Liver (tissue), 9 donors: ENCODE results near the gene GBE1. TPM values are rescaled to one million over a fixed set of nuclear protein-coding genes. Genes with fewer than 3 reads are reported as not detected.

Experiments used
- DNase-seq: peaks from one replicate; pipeline ENCODE4 v3.0.0-alpha.2; 2017; ENCODE audit warnings: low spot score
- H3K27ac ChIP-seq, 2 donors: one replicate each; pipeline ENCODE4 v1.7.0; 2013; ENCODE audit warnings: inconsistent platforms in 2 of 2, low read length in 2 of 2, control low read depth in 1 of 2, low read depth in 1 of 2, mild to moderate bottlenecking in 1 of 2
- H3K27me3 ChIP-seq, 4 donors: one replicate each; pipeline versions ENCODE4 v1.6.1 to v1.7.0; 2013; ENCODE audit warnings: low read length in 3 of 4, inconsistent platforms in 1 of 4, mild to moderate bottlenecking in 1 of 4, moderate library complexity in 1 of 4; ENCODE audit not compliant: control insufficient read depth in 4 of 4, insufficient read depth in 4 of 4
- H3K36me3 ChIP-seq, 4 donors: one replicate each; pipeline versions ENCODE4 v1.6.1 to v1.7.0; 2013; ENCODE audit warnings: low read length in 3 of 4, mild to moderate bottlenecking in 3 of 4, low read depth in 1 of 4, moderate library complexity in 1 of 4; ENCODE audit not compliant: control insufficient read depth in 4 of 4, insufficient read depth in 3 of 4
- H3K4me1 ChIP-seq, 4 donors: one replicate each; pipeline versions ENCODE4 v1.6.1 to v1.7.0; 2013; ENCODE audit warnings: low read length in 3 of 4, mild to moderate bottlenecking in 3 of 4, moderate library complexity in 1 of 4; ENCODE audit not compliant: control insufficient read depth in 4 of 4, insufficient read depth in 4 of 4
- H3K4me3 ChIP-seq, 3 donors: one replicate each; pipeline versions ENCODE4 v1.6.1 to v1.7.0; 2013; ENCODE audit warnings: low read length in 3 of 3, control low read depth in 1 of 3, low read depth in 1 of 3, mild to moderate bottlenecking in 1 of 3
- H3K9ac ChIP-seq, 2 donors: one replicate each; pipeline ENCODE4 v1.7.0; 2013; ENCODE audit warnings: low read length in 2 of 2, mild to moderate bottlenecking in 2 of 2, moderate library complexity in 2 of 2, control low read depth in 1 of 2, low read depth in 1 of 2
- H3K9me3 ChIP-seq, 4 donors: one replicate each; pipeline versions ENCODE4 v1.6.1 to v1.7.0; 2013; ENCODE audit warnings: low read length in 3 of 4; ENCODE audit not compliant: control insufficient read depth in 4 of 4
- EGR1 ChIP-seq, 2 donors: IDR thresholded peaks; 2 replicates each; pipeline ENCODE4 v1.6.1; 2016 to 2018; ENCODE audit warnings: antibody characterized with exemption in 2 of 2, low read depth in 2 of 2
- FOXA1 ChIP-seq: IDR thresholded peaks from 2 replicates; pipeline ENCODE4 v1.6.1; 2016; ENCODE audit warnings: antibody characterized with exemption
- FOXA2 ChIP-seq: IDR thresholded peaks from 2 replicates; pipeline ENCODE4 v1.6.1; 2016; ENCODE audit warnings: antibody characterized with exemption
- GABPA ChIP-seq, 2 donors: IDR thresholded peaks in 1 of 2; conservative IDR thresholded peaks in 1 of 2; 2 replicates each; pipeline ENCODE4 v1.6.1; 2016; ENCODE audit warnings: antibody characterized with exemption in 2 of 2, mild to moderate bottlenecking in 1 of 2, moderate library complexity in 1 of 2
- HNF4A ChIP-seq, 2 donors: conservative IDR thresholded peaks; 2 replicates each; pipeline ENCODE4 v1.6.1; 2016; ENCODE audit warnings: antibody characterized with exemption in 2 of 2, mild to moderate bottlenecking in 2 of 2
- HNF4G ChIP-seq: IDR thresholded peaks from 2 replicates; pipeline ENCODE4 v1.6.1; 2016; ENCODE audit warnings: antibody characterized with exemption
- JUND ChIP-seq, 2 donors: IDR thresholded peaks; 2 replicates each; pipeline ENCODE4 v1.6.1; 2016; ENCODE audit warnings: antibody characterized with exemption in 2 of 2
- NR2F2 ChIP-seq: IDR thresholded peaks from 2 replicates; pipeline ENCODE4 v1.6.1; 2016; ENCODE audit warnings: antibody characterized with exemption
- RAD21 ChIP-seq, 2 donors: IDR thresholded peaks; 2 replicates each; pipeline ENCODE4 v1.6.1; 2016; ENCODE audit warnings: antibody characterized with exemption in 2 of 2, mild to moderate bottlenecking in 2 of 2
- RXRA ChIP-seq, 2 donors: IDR thresholded peaks; 2 replicates each; pipeline ENCODE4 v1.6.1; 2017 to 2018; ENCODE audit warnings: antibody characterized with exemption in 2 of 2, mild to moderate bottlenecking in 1 of 2
- TAF1 ChIP-seq: conservative IDR thresholded peaks from 2 replicates; pipeline ENCODE4 v1.6.1; 2016; ENCODE audit warnings: antibody characterized with exemption, mild to moderate bottlenecking
- WGBS: extraction: QIAGEN DNeasy Blood & Tissue Kit; methylation state at CpG from one replicate; pipeline ENCODE4 v1.1.7; 2013; 5-methylcytosine and 5-hydroxymethylcytosine counted together
- polyA plus RNA-seq, 2 donors: library from polyadenylated mRNA; stranded (reverse) in 1 of 2; unstranded in 1 of 2; fragments of 200-250 nt in 1 of 2; fragments of >200 nt in 1 of 2; fragmentation: Nextera tagmentation in 1 of 2; extraction: Ambion mirVana in 1 of 2; gene quantifications; one replicate each; pipeline versions ENCODE4 v1.2.1 to v1.2.3, GENCODE V29; 2013 to 2015
- total RNA-seq, 2 donors: library from RNA; depleted of rRNA; stranded (reverse); fragments of >200 nt; gene quantifications; one replicate each; pipeline ENCODE4 v1.2.3, GENCODE V29; 2014
- TF ChIP-seq, protein P1 (sequence below): IDR thresholded peaks from 2 replicates; pipeline ENCODE4 v1.6.1; 2016; ENCODE audit warnings: antibody characterized with exemption
- TF ChIP-seq, protein P2 (sequence below): IDR thresholded peaks from 2 replicates; pipeline ENCODE4 v1.6.1; 2016; ENCODE audit warnings: antibody characterized with exemption, mild to moderate bottlenecking
- TF ChIP-seq, protein P3 (sequence below): IDR thresholded peaks from 2 replicates; pipeline ENCODE4 v1.6.1; 2016; ENCODE audit warnings: antibody characterized with exemption
- TF ChIP-seq, protein P4 (sequence below): fragments of 150-350 bp; IDR thresholded peaks from 2 replicates; pipeline ENCODE4 v1.5.1; 2017; ENCODE audit warnings: improper control_type of control experiment, low read depth, low read length; ENCODE audit not compliant: missing input control
- TF ChIP-seq, protein P5 (sequence below): IDR thresholded peaks from 2 replicates; pipeline ENCODE4 v1.6.1; 2016; ENCODE audit warnings: antibody characterized with exemption
- donor health status: healthy.
- donor health status: healthy.
- donor health status: healthy.
- donor health status: healthy.
- donor health status: healthy.

GBE1 gene
- total and polyA plus RNA-seq, 4 donors, result 22.5 to 95.6 (median 25.8) TPM

DNA sequence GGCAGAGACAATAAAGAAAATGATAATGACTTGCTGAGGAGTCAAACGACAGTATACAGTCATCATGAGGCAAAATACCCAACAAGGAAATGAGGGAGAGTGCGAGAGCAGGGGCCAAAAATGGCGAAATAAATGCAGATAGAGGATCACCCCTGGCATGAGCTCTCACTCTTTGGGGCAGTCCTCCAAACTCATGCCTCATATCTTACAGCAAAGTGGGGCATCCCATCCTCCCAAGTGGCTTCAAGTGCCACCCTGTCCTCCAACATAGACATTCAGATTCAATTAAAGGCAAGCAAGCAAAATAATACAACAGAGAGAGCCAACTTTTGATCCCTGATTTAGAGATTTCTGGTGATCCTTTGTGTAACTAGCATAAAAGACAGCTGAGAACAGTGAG is 278.4 kb downstream of the GBE1 start:
- H3K27me3 ChIP-seq, result no peaks in the 10 kb centered on the region
- H3K36me3 ChIP-seq, result no peaks in the 10 kb centered on the region
- H3K27ac ChIP-seq, result no peak overlapping the region
- no peak overlapping the region for H3K4me3 ChIP-seq
- H3K9me3 ChIP-seq, result no peaks in the 10 kb centered on the region
- WGBS, result 88% methylated on average over 3 of the region's 3 CpGs
- TF ChIP-seq, protein P1, sequence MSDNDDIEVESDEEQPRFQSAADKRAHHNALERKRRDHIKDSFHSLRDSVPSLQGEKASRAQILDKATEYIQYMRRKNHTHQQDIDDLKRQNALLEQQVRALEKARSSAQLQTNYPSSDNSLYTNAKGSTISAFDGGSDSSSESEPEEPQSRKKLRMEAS, result no peak
- TF ChIP-seq, protein P2, sequence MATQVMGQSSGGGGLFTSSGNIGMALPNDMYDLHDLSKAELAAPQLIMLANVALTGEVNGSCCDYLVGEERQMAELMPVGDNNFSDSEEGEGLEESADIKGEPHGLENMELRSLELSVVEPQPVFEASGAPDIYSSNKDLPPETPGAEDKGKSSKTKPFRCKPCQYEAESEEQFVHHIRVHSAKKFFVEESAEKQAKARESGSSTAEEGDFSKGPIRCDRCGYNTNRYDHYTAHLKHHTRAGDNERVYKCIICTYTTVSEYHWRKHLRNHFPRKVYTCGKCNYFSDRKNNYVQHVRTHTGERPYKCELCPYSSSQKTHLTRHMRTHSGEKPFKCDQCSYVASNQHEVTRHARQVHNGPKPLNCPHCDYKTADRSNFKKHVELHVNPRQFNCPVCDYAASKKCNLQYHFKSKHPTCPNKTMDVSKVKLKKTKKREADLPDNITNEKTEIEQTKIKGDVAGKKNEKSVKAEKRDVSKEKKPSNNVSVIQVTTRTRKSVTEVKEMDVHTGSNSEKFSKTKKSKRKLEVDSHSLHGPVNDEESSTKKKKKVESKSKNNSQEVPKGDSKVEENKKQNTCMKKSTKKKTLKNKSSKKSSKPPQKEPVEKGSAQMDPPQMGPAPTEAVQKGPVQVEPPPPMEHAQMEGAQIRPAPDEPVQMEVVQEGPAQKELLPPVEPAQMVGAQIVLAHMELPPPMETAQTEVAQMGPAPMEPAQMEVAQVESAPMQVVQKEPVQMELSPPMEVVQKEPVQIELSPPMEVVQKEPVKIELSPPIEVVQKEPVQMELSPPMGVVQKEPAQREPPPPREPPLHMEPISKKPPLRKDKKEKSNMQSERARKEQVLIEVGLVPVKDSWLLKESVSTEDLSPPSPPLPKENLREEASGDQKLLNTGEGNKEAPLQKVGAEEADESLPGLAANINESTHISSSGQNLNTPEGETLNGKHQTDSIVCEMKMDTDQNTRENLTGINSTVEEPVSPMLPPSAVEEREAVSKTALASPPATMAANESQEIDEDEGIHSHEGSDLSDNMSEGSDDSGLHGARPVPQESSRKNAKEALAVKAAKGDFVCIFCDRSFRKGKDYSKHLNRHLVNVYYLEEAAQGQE, result no peak
- TF ChIP-seq TAF1 (no peak), JUND (IDR thresholded peaks at IDR 0.05) (no peak), GABPA (IDR thresholded peaks at IDR 0.05 in 1 of 2, conservative IDR thresholded peaks at IDR 0.05 in 1 of 2) (no peak), HNF4A (conservative IDR thresholded peaks at IDR 0.05) (no peak), FOXA2 (no peak), HNF4G (no peak)
- TF ChIP-seq, protein P3, sequence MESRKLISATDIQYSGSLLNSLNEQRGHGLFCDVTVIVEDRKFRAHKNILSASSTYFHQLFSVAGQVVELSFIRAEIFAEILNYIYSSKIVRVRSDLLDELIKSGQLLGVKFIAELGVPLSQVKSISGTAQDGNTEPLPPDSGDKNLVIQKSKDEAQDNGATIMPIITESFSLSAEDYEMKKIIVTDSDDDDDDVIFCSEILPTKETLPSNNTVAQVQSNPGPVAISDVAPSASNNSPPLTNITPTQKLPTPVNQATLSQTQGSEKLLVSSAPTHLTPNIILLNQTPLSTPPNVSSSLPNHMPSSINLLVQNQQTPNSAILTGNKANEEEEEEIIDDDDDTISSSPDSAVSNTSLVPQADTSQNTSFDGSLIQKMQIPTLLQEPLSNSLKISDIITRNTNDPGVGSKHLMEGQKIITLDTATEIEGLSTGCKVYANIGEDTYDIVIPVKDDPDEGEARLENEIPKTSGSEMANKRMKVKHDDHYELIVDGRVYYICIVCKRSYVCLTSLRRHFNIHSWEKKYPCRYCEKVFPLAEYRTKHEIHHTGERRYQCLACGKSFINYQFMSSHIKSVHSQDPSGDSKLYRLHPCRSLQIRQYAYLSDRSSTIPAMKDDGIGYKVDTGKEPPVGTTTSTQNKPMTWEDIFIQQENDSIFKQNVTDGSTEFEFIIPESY, result no peak
- DNase-seq, result no peak
- H3K4me1 ChIP-seq, result no peaks in the 10 kb centered on the region
- no peak overlapping the region for H3K9ac ChIP-seq

DNA sequence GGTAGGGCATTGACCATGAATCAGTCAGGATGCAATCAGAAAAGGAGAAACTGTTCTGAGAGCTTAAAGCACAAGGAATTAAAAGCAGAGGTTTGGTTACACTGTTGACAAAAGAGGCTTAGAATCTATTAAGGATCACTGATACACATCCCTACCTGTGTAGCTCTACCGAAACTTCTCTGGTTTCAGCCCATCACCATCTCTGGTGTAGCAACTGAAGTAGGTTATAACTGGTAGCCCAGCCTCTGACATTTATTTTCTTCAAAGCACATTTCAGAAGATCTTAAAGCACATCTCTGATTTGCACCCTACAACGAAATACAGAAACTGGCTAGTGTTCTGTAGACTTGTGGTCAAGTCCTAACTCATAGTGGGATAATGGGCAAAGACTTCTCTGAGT is 283.7 kb downstream of the GBE1 start:
- WGBS, result 84% methylated on average over 2 of the region's 2 CpGs
- no peak for TF ChIP-seq HNF4A (conservative IDR thresholded peaks at IDR 0.05)
- no peak for TF ChIP-seq RXRA (IDR thresholded peaks at IDR 0.05)
- no peak for TF ChIP-seq HNF4G
- no peak for TF ChIP-seq RAD21 (IDR thresholded peaks at IDR 0.05)
- TF ChIP-seq, protein P3, result no peak
- TF ChIP-seq NR2F2, result no peak
- TF ChIP-seq, protein P4, sequence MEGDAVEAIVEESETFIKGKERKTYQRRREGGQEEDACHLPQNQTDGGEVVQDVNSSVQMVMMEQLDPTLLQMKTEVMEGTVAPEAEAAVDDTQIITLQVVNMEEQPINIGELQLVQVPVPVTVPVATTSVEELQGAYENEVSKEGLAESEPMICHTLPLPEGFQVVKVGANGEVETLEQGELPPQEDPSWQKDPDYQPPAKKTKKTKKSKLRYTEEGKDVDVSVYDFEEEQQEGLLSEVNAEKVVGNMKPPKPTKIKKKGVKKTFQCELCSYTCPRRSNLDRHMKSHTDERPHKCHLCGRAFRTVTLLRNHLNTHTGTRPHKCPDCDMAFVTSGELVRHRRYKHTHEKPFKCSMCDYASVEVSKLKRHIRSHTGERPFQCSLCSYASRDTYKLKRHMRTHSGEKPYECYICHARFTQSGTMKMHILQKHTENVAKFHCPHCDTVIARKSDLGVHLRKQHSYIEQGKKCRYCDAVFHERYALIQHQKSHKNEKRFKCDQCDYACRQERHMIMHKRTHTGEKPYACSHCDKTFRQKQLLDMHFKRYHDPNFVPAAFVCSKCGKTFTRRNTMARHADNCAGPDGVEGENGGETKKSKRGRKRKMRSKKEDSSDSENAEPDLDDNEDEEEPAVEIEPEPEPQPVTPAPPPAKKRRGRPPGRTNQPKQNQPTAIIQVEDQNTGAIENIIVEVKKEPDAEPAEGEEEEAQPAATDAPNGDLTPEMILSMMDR, result no peak
- no peak for TF ChIP-seq TAF1
- TF ChIP-seq FOXA1, result no peak
- TF ChIP-seq, protein P5, sequence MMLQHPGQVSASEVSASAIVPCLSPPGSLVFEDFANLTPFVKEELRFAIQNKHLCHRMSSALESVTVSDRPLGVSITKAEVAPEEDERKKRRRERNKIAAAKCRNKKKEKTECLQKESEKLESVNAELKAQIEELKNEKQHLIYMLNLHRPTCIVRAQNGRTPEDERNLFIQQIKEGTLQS, result no peak
- no peak for TF ChIP-seq JUND (IDR thresholded peaks at IDR 0.05)
- no peak for TF ChIP-seq FOXA2
- TF ChIP-seq GABPA (IDR thresholded peaks at IDR 0.05 in 1 of 2, conservative IDR thresholded peaks at IDR 0.05 in 1 of 2), result no peak
- TF ChIP-seq, protein P1, result no peak
- TF ChIP-seq EGR1 (IDR thresholded peaks at IDR 0.05; ENCODE audit: low read depth in 2 of 2), result no peak
- Histone ChIP-seq H3K27me3 (no peaks in the 10 kb centered on the region), H3K9ac (no peak overlapping the region), H3K27ac (no peak overlapping the region), H3K9me3 (no peaks in the 10 kb centered on the region), H3K36me3 (no peaks in the 10 kb centered on the region), H3K4me3 (no peak overlapping the region), H3K4me1 (no peaks in the 10 kb centered on the region)
- no peak for DNase-seq
